Measurements from ENCODE around the gene RIT1. TPM values are rescaled to one million over a fixed set of nuclear protein-coding genes. Genes with fewer than 3 reads are reported as not detected.

RIT1 gene
- total RNA-seq, 1 donor from 2014 or later, result 38.8 TPM

GRCh38 chr1:155918660-155919059, 7.5 kb upstream of the RIT1 start:
- Histone ChIP-seq H3K4me3 (ENCODE audit: low read depth, low read length) (no peak overlapping the region), H3K27me3 (ENCODE audit: control insufficient read depth, insufficient read depth, low read length) (no peaks in the 10 kb centered on the region), H3K36me3 (ENCODE audit: control insufficient read depth, insufficient read depth, low read length) (peaks cover 2% of the 10 kb centered on the region)
- TF ChIP-seq, protein P1, sequence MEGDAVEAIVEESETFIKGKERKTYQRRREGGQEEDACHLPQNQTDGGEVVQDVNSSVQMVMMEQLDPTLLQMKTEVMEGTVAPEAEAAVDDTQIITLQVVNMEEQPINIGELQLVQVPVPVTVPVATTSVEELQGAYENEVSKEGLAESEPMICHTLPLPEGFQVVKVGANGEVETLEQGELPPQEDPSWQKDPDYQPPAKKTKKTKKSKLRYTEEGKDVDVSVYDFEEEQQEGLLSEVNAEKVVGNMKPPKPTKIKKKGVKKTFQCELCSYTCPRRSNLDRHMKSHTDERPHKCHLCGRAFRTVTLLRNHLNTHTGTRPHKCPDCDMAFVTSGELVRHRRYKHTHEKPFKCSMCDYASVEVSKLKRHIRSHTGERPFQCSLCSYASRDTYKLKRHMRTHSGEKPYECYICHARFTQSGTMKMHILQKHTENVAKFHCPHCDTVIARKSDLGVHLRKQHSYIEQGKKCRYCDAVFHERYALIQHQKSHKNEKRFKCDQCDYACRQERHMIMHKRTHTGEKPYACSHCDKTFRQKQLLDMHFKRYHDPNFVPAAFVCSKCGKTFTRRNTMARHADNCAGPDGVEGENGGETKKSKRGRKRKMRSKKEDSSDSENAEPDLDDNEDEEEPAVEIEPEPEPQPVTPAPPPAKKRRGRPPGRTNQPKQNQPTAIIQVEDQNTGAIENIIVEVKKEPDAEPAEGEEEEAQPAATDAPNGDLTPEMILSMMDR (IDR thresholded peaks at IDR 0.05; ENCODE audit: insufficient read depth, low read length, poor library complexity, severe bottlenecking), result no peak
- no peak for DNase-seq (ENCODE audit: low read depth)

DNA sequence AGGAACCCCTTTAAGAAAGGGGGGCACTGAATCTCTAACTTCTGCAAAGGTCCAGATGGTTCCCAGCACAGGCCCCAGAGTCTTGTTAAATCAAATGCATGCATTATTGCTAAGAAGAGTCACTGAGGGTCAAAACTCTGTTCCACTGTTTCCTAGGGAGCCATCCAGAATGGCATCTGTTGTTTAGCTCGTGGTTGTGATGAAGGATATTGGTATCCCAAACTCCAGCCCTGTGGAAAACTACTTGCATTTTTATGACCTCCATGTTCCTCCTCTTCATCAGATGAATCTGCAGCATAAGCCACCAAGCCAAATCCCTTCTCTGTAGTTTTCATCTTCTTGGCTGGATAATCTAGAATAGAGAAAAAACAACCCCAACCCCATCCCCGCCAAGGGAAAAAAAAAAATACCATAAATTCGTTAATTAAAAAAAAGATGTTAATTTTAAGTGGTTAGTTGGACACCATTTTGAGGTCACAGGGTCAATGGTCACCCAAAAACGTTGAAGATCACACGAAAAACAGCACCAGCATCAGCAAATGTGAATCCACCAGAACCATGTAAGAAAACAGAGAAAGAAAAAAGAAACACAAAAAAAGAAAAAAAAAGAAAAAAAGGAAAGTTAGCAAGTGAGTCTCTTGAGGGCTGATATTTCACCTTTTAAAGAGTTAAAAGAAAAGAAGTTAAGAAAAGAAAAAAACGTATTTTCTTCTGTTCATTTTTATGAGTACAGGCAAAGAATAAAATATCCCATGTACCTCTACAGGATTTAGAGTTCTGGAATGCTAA, 3.0 kb upstream of the RIT1 start:
- no peak for DNase-seq (ENCODE audit: low read depth)
- TF ChIP-seq, protein P1 (IDR thresholded peaks at IDR 0.05; ENCODE audit: insufficient read depth, low read length, poor library complexity, severe bottlenecking), result no peak
- H3K27me3 ChIP-seq (ENCODE audit: control insufficient read depth, insufficient read depth, low read length), result no peaks in the 10 kb centered on the region
- H3K36me3 ChIP-seq (ENCODE audit: control insufficient read depth, insufficient read depth, low read length), result peaks cover 2% of the 10 kb centered on the region
- H3K4me3 ChIP-seq (ENCODE audit: low read depth, low read length), result no peak overlapping the region

GRCh38 chr1:155912056-155912536, 947 bp upstream of the RIT1 start:
- TF ChIP-seq, protein P1 (IDR thresholded peaks at IDR 0.05; ENCODE audit: insufficient read depth, low read length, poor library complexity, severe bottlenecking), result no peak
- DNase-seq (ENCODE audit: low read depth), result no peak
- Histone ChIP-seq H3K36me3 (ENCODE audit: control insufficient read depth, insufficient read depth, low read length) (no peaks in the 10 kb centered on the region), H3K27me3 (ENCODE audit: control insufficient read depth, insufficient read depth, low read length) (no peaks in the 10 kb centered on the region), H3K4me3 (ENCODE audit: low read depth, low read length) (no peak overlapping the region)

GRCh38 chr1:155910621-155911121, 478 bp downstream of the RIT1 start:
- TF ChIP-seq, protein P1 (IDR thresholded peaks at IDR 0.05; ENCODE audit: insufficient read depth, low read length, poor library complexity, severe bottlenecking), result no peak
- no peak for DNase-seq (ENCODE audit: low read depth)
- H3K36me3 ChIP-seq (ENCODE audit: control insufficient read depth, insufficient read depth, low read length), result no peaks in the 10 kb centered on the region

DNA sequence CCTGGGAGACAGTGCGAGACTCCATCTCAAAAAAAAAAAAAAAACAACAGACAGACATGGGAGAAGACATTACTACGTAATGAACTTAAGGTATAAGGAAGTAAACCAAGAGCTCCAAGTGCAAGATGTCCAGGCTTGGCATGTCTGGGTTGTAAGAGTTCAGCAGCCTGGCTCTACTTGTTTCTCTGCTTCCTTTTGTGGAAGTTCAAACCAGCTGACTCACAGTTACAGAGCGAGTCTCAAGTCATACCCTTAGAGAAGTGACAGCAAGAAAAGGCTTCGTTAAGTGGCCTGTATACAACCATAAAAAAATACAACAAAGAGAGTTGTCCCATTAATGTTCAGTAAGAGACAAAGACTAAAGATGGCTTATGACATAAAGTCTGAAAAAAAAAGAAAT, 1.3 kb downstream of the RIT1 start:
- Histone ChIP-seq H3K36me3 (ENCODE audit: control insufficient read depth, insufficient read depth, low read length) (no peaks in the 10 kb centered on the region), H3K4me3 (ENCODE audit: low read depth, low read length) (no peak overlapping the region), H3K27me3 (ENCODE audit: control insufficient read depth, insufficient read depth, low read length) (no peaks in the 10 kb centered on the region)
- no peak for DNase-seq (ENCODE audit: low read depth)
- TF ChIP-seq, protein P1 (IDR thresholded peaks at IDR 0.05; ENCODE audit: insufficient read depth, low read length, poor library complexity, severe bottlenecking), result no peak

More at GRCh38 chr1:155910621-155911121, 478 bp downstream of the RIT1 start:
- peak overlapping the region; percentile 90 for H3K4me3 ChIP-seq (ENCODE audit: low read depth, low read length)
- no peaks in the 10 kb centered on the region for H3K27me3 ChIP-seq (ENCODE audit: control insufficient read depth, insufficient read depth, low read length)
